Stimulated activated CD8-positive, alpha-beta memory T cell treated with anti-CD3 and anti-CD28 coated beads, Interleukin-4, amount 100 ng/mL, for 24 hours (primary cell): ENCODE data around the gene SLC39A8.
A peak's percentile ranks its signal among the peaks of the same experiment; 100 is the strongest.
"Not testable (repeated sequence)": the region's sequence is repeated elsewhere in the genome, so short reads cannot be mapped to it uniquely, and the experiment has no call there.

Experiments used
- DNase-seq: peaks from one replicate; pipeline ENCODE4 v3.0.0-alpha.2; 2020; ENCODE audit warnings: low read depth

Gene SLC39A8

DNA sequence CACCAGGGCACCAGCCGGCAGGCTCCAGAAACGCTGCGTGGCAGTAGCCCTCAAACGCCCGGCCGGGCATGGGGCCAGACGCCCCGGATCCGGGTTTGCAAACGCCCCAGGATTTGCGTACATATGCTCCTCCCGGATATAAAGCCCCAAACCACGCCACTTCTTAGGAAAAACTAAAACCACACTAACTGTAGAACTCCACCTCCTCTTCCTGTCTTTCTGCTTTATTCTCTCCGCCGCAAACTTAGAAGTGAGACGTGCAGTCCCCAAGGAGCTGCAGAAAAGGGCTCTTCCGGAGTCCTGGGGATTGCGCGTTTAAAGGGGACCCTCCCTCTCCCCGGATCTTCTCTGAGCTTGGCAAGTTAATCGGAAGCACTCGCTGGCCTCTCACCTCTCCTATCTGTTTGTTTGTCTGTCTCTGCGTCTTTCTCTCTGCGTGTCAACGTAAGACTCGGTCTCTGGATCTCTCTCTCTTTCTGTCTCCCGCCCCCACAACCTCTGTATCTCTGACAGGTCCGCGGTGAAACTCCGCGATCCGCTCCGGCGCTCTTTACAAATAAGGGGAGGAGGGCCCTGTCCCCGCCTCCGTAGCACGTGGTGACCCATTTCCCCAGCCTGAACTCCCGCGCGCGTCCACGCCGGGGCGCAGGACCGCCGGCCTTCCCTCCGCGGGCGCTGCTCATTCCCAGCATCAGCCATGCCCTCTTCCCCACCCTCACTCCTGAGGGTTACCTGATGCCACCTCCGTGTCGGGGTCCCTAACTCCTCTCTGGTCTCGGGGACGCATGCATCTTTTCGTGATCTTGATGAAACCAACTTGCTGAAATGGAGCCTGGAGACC lies at the start of gene SLC39A8:
Gene SLC39A8 (minus strand): TSS at position 529 of the 841 bp plus-strand sequence. CDS start 820 bp downstream, outside the sequence.
- DNase-seq, result peak; percentile 80

DNA sequence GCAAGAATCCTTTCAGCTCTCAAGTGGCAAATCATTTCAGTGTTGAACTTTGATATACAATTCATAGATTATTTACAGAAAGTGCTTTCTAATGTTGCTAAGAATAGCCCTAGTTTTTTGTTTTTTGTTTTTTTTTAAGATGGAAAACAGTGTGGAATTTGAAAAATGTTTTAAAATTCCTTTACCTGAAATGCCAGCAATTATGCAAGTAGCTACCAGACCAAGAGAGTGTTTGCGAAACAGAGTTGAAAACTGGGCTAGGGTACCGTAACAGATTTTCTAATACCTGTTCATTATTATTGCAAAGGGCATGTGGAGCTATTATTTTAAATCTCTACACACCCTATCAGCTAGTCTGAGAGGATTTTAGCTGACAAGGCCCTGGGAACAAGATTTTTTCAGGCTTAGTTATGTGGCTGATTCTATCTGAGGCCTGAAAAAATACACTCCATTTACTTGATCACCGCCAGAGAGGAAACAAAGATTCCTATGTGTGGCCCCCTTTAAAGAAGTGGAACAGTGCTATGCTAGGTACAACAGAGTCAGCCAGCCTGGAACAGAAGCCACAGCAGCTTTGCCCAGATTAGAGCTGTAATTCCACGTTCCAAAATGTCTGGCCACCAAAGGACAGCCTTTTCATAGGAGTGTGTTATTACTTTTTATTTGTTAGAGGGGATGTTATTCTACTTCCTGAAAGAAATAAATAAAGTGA lies 46.9 kb upstream of the SLC39A8 start:
- DNase-seq, result no peak

DNA sequence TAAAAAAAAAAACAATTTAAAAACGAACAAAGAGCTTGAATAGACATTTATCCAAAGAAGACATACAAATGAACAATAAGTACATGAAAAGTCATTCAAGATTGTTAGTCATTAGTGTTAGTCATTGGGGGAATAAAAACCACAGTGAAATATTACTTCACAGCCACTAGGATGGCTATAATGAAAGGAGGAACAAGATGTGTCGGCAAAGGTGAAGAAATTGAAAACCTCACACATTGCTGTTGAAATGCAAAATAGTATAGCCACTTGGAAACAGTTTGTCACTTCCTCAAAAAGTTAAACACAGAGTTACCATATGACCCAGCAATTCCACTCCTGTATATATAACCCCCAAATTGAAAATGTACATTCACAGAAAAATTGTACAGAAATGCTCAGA lies 45.2 kb upstream of the SLC39A8 start:
- no peak for DNase-seq

DNA sequence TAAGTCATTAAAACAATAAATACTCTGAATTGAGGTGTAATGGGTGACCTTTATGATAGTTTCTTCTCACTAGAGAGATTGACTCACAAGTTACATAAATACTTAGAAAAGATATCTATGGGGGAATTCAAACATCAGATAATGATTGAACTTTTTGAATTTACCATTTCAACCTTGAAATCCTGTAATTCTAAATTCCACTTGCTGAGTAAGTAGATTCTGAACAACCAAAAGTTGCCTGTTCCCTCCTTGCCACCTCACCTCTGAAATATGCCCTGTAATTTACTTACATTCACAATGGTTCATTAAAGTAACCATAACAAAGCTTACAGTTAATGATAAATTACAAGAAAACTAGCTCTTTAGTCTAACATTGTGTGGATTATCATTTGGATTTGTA lies 43.3 kb upstream of the SLC39A8 start:
- no peak for DNase-seq

DNA sequence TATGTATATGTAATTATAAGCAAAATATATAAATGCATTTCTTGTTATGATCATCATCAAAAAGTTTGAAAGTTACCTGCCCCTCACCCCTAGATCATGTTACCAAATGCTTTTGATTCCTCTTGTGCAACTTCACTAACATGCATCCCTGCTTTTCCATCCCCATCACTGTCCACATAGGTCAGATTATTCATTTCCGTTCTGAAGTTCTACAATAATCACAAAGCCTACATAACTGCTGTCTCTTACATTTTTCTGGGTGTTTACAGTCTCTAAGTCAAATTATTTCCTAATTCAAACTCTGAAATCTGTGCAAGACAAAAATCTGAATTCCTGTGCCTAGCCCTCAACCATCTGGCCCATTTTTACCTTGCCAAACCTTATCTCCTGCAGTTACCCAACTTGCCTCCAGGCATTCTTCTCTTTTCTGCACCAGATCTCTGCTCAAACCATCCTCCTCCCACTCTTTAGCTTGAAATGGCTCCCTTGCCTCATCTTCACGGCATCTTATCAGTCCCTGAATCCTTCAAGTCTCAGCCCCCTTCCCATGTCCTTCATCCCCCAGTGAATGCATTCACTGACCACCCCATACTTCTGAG lies 42.4 kb upstream of the SLC39A8 start:
- DNase-seq, result no peak

DNA sequence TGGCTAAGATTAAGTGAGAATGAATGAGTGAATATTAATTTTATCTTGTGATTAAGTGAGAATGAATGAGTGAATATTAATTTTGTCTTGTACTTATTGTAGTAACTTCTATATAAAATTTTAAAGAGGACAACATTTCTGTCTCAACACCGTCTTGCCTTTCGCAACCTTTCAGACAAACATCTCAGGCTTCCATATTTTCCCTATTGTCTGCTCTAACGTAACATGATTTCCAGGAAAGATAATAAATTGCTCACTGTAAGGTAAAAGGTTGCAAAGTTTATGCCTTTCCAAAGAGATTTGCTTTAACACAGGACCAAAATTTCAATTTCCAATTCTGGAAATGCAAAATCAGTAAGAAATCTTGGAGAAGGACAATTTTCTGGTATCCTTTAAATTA lies 41.7 kb upstream of the SLC39A8 start:
- no peak for DNase-seq

DNA sequence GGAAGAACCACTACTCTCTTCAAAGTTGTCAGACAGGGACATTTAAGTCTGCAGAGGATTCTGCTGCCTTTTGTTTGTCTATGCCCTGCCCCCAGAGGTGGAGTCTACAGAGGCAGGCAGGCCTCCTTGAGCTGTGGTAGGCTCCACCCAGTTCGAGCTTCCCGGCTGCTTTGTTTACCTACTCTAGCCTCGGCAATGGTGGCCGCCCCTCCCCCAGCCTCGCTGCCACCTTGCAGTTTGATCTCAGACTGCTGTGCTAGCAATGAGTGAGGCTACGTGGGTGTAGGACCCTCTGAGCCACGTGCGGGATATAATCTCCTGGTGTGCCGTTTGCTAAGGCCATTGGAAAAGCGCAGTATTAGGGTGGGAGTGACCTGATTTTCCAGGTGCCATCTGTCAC lies 35.0 kb upstream of the SLC39A8 start:
- DNase-seq, result not testable (repeated sequence)

DNA sequence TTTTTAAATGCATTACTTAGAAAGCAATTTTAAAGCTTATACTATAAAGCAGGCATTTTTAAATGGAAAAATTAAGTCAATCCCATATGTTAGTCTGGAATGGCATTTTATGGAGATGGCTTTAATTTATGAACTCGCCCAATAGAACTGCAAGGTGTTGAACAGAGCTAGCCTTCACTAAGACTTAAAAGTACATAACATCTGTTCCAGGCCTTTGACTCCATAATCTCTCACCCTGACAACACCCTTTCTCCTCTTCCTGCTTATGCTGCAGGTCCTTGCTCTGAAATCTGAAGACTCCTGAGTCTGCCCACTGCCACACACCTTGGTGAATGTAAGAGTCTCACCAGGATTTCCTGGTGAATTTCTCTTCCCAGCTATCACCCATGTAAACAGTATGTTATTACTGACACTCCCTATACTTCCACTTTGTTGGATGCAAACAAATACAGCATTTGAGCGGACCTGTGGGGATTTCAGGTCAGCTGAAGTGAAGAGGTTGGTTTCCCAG lies 17.7 kb upstream of the SLC39A8 start:
- no peak for DNase-seq

DNA sequence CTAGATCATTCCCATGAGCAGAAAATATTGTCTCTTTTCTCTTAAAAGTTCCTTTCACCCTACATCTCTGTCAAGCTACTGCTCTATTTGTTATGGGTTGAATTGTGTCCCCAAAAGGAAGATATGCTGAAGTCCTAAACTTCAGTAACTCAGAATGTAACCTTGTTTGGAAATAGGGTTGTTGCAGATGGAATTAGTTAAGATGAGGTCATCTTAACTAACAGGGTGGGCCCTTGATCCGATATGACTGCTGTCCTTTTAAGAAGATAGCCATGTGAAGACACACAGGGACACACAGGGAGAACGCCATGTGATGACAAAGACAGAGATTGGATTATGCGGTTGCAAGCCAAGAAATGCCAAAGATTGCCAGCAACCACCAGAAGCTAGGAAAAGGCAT lies 12.8 kb upstream of the SLC39A8 start:
- no peak for DNase-seq

DNA sequence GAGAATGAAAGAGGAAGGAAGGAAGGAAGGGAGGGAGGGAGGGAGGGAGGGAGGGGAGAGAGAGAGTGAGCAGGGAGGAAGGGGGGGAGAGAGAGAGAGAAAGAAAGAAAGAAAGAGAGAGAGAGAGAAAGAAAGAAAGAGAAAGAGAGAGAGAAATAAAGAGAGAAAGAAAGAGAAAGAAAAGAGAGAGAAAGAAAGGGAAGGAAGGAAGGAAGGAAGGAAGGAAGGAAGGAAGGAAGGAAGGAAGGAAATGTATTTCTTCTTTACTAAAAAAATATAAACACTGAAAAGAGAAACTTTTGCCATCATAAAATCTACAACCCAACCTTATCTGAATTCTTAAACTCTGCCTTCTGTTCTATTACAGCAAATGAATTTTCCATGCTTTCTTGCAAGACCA lies 12.4 kb upstream of the SLC39A8 start:
- DNase-seq, result not testable (repeated sequence)

DNA sequence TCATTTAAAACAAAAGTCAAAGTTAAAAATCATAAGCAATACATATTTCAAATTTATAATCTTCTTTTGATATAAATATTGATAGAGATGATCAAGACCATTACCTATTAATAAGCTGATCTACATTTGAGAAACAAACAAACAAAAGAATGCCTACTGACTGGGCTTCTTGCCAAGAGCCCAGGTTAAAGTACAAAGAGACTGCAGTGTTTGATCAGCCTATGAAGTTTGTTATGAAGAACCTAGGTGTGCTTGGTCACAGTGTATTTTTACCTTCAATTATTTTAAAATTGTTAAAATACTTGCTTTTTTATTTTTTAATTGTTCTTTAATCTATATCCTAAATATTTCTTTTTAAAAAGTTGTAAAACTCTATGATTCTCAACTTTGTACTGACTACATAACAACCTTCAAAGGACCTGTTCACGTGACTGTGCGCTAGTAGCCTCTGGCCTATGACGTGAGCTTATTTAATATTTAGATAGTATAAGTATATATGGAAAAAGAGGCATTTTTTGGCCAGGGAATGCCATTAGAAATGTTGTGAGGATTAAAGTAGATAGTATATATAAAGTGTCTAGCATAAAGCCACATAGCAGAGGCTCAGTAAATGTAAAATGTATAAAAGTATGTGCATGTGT lies 11.4 kb upstream of the SLC39A8 start:
- no peak for DNase-seq

DNA sequence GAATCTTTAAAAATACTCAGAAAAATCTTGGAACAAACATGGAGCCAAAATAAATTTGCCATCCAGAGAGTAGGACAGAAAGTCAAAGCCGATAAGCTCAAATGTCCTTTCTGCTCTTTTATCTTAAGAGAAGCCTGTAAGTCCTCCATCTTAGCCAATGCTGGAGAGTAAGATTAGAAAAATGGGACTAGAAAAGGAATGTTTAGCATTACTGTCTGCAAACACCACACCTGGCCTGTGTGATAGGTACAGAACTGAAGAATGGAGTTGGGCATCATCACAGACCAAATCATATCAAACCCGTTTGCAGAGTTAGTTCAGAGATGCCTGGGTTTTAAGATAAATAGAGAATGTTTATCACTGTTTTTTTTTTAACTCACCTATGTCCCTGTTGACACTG lies 10.5 kb upstream of the SLC39A8 start:
- DNase-seq, result no peak

DNA sequence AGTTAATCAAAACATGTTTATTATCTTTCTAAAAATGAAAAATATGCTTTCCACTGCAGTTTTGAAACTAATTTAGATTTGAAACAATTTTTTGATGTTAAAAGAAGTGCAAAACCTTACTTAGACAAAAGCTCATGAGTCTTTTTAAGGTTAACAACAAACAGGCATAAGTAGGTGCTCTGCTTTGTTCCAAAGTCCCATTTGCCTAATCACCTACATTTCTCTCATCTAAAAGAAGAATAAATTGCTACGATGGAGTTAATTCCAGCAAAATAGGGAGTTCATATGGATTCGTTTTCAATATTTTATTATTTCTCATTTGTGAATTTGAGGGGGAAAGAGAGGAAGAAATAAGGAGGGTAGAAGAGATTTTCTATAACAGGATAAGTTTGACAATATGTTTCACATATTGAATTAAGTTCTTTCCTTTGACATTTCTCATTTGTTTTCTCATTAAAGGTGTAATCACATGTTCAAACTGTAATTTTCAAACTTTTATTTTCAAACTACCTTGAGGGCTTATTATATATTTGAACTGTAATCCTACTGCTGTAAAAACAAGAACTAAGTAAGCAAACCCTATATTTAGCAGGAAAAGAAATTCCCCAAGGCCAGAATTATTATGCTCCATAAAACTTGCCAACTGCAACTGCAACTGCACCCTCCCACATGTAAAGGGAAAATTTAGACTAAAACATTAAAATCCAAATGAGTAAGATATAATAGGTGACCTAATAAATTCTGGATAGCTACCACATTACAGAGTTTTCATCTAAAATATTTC lies 9.6 kb upstream of the SLC39A8 start:
- no peak for DNase-seq

DNA sequence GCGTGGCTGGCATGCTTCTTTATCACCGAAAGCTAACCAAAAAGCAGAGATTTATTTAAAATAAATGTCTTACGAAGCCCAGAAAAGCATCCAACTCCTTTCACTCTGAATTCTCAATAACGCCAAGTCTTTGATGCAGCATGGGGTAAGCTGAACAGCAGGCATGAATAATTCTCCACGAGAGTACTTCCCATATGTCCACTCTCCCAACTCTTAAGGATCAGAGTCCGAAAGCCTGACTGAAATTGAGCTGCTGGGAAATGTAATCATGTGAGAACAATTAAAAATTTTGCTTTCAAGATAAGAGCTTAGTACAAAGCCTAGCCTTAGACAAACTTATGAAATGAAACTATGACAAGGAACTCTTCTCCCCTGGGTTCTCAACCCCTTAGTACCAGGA lies 7.5 kb upstream of the SLC39A8 start:
- DNase-seq, result no peak

DNA sequence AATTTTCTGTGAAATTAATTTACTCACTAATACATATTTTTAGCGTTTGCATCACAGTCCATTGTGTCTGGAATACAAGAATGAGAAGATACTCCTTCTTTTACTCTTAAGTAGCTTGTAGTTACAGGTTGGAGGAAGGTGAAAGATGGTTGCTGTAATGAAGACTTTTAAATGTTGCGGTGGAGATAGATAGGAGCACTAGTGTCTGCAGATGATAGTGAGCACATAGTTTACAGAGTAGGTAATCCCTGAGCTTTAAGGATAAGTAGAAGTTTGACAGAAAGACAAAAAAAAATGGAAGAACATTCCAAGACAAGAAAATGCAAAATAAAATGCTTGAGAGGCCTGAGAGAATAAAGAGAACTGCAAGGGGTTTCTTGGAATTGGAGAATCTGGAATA lies 5.4 kb upstream of the SLC39A8 start:
- no peak for DNase-seq

DNA sequence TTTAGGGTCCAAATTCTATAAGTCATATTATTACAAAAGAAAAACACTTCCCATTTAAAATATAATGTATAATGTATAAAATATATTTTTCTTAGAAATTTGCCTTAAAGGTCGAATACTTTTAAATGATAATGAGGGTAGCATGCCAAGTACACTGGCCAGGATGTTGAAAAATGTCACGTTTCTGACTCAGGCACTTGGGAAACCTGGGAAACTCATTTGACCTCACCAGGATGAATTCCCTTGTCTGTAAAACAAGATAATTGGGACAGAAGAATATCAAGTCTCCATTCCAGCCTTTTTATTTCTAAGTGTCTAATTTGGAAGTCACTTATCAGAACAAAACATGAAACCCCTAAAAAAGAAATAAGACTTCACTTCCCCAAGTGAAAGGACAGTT lies 3.4 kb upstream of the SLC39A8 start:
- DNase-seq, result no peak

DNA sequence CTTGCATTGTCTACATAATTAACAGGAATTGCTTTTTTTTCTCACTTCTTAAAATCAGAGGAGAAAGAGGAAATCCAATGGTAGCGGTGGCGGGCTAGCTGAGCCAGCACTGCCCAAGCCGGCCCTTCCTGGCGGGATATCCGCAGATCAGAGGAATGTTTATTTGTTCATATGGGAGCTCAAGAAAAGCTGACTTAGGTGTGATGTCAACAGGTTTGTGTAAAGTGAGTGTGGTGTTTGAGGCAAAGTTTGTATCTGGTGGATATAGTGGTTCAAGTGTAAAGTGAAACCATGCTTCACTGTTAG lies 466 bp upstream of the SLC39A8 start:
- no peak for DNase-seq

DNA sequence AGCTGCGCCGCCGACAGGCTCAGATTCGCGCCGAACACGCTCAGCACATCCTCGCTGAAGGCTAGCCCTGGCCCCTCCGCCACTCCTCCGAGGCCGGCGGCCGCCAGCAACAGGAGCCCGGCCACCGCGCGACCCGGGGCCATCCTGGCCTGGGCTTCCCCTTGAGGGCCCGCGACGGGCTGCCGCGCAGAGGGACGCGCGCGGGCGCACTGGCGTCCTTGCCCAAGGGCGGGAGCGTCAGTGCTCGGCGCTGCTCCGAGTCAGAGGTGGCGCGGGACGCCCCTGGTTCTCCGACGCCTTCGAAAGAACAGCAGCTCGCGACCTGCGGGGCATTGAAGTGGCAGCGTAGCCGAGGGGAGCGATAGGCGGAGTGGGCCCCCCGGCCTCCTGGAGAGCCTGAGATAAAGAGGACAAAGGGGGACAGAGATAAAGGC lies 745 bp downstream of the SLC39A8 start:
- DNase-seq, result peak; percentile 44

DNA sequence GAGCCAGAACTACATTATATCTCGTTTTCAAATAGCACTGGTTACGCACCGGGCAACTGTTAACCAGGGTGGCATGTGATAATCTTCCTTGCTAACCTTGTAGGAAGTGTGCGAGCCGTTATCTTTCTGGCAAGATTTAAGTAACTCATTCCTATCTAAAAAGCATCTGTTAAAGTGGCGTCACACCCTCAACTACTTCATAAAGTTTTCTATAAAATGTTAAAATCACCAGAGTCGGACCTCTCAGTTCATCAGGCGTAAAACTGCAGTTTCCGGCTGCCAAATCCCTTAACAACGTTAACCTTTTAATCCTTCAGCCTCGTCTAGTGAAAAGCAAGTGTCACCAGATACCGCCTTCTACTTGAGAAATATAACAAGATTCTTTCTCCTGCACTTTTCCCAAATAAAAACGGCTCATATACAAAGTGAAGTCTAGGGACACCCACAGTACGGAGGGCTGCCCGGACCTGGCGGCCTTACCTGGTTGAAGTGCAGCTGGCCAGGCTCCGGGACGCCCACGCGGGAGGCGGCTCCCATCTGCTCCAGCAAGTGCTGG lies 1.2 kb downstream of the SLC39A8 start:
- DNase-seq, result peak; percentile 56

DNA sequence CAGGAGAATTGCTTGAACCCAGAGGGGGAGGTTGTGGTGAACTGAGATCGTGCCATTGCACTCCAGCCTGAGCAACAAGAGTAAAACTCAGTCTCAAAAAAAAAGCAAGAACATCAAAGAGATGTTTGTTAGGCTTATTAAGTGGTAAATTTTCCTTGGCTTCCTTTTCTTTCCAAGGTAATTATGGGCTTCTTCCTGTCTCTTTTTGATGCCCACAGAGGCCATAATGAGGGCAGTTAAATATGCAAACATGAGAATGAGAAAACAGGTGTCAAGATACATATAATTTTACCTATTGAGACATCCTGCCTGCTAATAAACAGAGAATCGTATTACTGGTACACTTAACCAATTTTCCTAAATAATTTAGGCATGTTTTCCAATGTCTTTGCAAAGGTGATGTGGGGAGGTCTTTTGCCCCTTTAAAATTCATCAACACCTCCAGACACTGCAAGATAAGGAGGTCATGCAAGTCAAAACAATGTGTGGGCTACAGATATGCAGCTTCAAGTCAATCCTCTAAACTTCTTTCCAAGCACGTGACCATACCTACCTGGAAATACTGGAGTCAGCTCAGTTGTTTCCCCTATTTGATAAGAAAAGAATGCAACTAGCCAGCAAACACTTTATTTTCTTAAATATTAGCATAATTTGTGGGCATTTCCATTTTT lies 2.7 kb downstream of the SLC39A8 start:
- no peak for DNase-seq

DNA sequence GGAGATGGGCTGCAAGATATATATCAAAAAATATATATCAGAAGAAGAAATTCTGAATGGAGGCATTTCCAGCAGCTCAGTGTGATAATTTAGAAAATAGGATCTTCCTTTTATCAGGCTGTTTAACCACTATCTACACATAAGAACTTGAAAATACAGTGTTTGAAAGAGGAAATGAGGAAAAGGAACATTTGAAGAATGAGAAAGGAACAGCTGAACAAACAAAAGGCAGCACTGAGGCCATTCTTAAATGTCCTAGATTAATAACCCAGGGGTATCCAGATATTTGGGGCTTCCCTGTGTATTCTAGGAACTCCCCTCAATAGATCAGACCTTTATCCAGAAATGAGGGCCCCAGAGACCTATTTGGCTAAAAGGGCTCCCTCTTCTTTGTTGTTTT lies 4.1 kb downstream of the SLC39A8 start:
- DNase-seq, result no peak
